AG04449 (cell line): ENCODE results near the gene SLC6A3.

ENCODE experiments used
- CTCF ChIA-PET: fragments of 350-600 bp; formaldehyde crosslinking; extraction: SDS; loops from one replicate; lab custom pipeline; 2021; ENCODE audit warnings: antibody characterized with exemption; lab: Yijun Ruan, JAX
- POLR2A ChIA-PET: fragments of 400-600, 350-600 bp; formaldehyde crosslinking; extraction: SDS; loops from one replicate; lab custom pipeline; 2020; ENCODE audit warnings: antibody characterized with exemption, inconsistent platforms; lab: Yijun Ruan, JAX
- DNase-seq: peaks from one replicate; pipeline ENCODE4 v3.0.0-alpha.2; 2010; ENCODE audit warnings: low read depth, low spot score
- H3K4me3 ChIP-seq: 2 replicates; pipeline ENCODE4 v1.5.1; 2011; ENCODE audit warnings: low read depth, mild to moderate bottlenecking, control low read depth, low read length
- CTCF ChIP-seq: IDR thresholded peaks from one replicate; pipeline ENCODE4 v1.5.1; 2011; ENCODE audit warnings: mild to moderate bottlenecking, moderate library complexity, low read length, control low read depth, inconsistent platforms; ENCODE audit not compliant: insufficient read depth; ENCODE audit errors: missing control alignments

Gene SLC6A3

GRCh38 chr5:1444361-1445189, 665 bp downstream of the SLC6A3 start:
- ChIA-PET POLR2A (no interaction called here), CTCF (no interaction called here)
- H3K4me3 ChIP-seq, result no peak overlapping the region
- no peak for TF ChIP-seq CTCF
- DNase-seq, result no peak

GRCh38 chr5:1443991-1444360, 1.3 kb downstream of the SLC6A3 start:
- H3K4me3 ChIP-seq, result no peak overlapping the region
- DNase-seq, result no peak
- ChIA-PET CTCF (no interaction called here), POLR2A (no interaction called here)
- TF ChIP-seq CTCF, result no peak

- no peak for DNase-seq
- no peak for TF ChIP-seq CTCF
- ChIA-PET CTCF (no interaction called here), POLR2A (no interaction called here)
- H3K4me3 ChIP-seq, result no peak overlapping the region
Observed at GRCh38 chr5:1443171-1443570, 2.1 kb downstream of the SLC6A3 start.

- no peak for TF ChIP-seq CTCF
- no peak for DNase-seq
- POLR2A ChIA-PET, result no interaction called here
- no peak overlapping the region for H3K4me3 ChIP-seq
- CTCF ChIA-PET, result no interaction called here
Observed at GRCh38 chr5:1442222-1443145, 2.8 kb downstream of the SLC6A3 start.

GRCh38 chr5:1441166-1441865, 3.9 kb downstream of the SLC6A3 start:
- ChIA-PET POLR2A (no interaction called here), CTCF (no interaction called here)
- TF ChIP-seq CTCF, result no peak
- DNase-seq, result no peak
- no peak overlapping the region for H3K4me3 ChIP-seq
